ENCODE data around the gene UMPS.
"Not testable (repeated sequence)": the region's sequence is repeated elsewhere in the genome, so short reads cannot be mapped to it uniquely, and the experiment has no call there.

The UMPS gene

GRCh38 chr3:124745756-124746155, 15.5 kb downstream of the UMPS start:
- TF ChIP-seq POLR2A (IDR thresholded peaks at IDR 0.05; ENCODE audit: low read depth, low read length), result no peak
- no peak for DNase-seq (ENCODE audit: insufficient read length, low spot score)
- FAIRE-seq, result no peak

- FAIRE-seq (no peak), DNase-seq (ENCODE audit: insufficient read length, low spot score) (no peak)
- TF ChIP-seq POLR2A (IDR thresholded peaks at IDR 0.05; ENCODE audit: low read depth, low read length), result no peak
Observed at GRCh38 chr3:124747111-124747981, 17.1 kb downstream of the UMPS start.

- TF ChIP-seq POLR2A (IDR thresholded peaks at IDR 0.05; ENCODE audit: low read depth, low read length), result no peak
- no peak for FAIRE-seq
- no peak for DNase-seq (ENCODE audit: insufficient read length, low spot score)
Observed at GRCh38 chr3:124748560-124749198, 18.4 kb downstream of the UMPS start.

GRCh38 chr3:124749877-124750276, 19.6 kb downstream of the UMPS start:
- not testable (repeated sequence) for FAIRE-seq; DNase-seq (ENCODE audit: insufficient read length, low spot score)

- DNase-seq (ENCODE audit: insufficient read length, low spot score) (no peak), FAIRE-seq (no peak)
- no peak for TF ChIP-seq POLR2A (IDR thresholded peaks at IDR 0.05; ENCODE audit: low read depth, low read length)
Observed at GRCh38 chr3:124751501-124751900, 21.2 kb downstream of the UMPS start.

GRCh38 chr3:124752051-124752450, 21.8 kb downstream of the UMPS start:
- FAIRE-seq, result no peak
- TF ChIP-seq POLR2A (IDR thresholded peaks at IDR 0.05; ENCODE audit: low read depth, low read length), result no peak
- DNase-seq (ENCODE audit: insufficient read length, low spot score), result no peak

- not testable (repeated sequence) for DNase-seq (ENCODE audit: insufficient read length, low spot score); FAIRE-seq
Observed at GRCh38 chr3:124757926-124758325, 27.7 kb downstream of the UMPS start.

- no peak for TF ChIP-seq POLR2A (IDR thresholded peaks at IDR 0.05; ENCODE audit: low read depth, low read length)
- no peak for FAIRE-seq
- DNase-seq (ENCODE audit: insufficient read length, low spot score), result no peak
Observed at GRCh38 chr3:124758851-124759635, 28.8 kb downstream of the UMPS start.

- FAIRE-seq, result no peak
- TF ChIP-seq POLR2A (IDR thresholded peaks at IDR 0.05; ENCODE audit: low read depth, low read length), result no peak
- no peak for DNase-seq (ENCODE audit: insufficient read length, low spot score)
Observed at GRCh38 chr3:124759666-124760401, 29.6 kb downstream of the UMPS start.

GRCh38 chr3:124760601-124761000, 30.3 kb downstream of the UMPS start:
- DNase-seq (ENCODE audit: insufficient read length, low spot score) (peak; percentile 41), FAIRE-seq (no peak)
- no peak for TF ChIP-seq POLR2A (IDR thresholded peaks at IDR 0.05; ENCODE audit: low read depth, low read length)

GRCh38 chr3:124761250-124761796, 31.1 kb downstream of the UMPS start:
- DNase-seq (ENCODE audit: insufficient read length, low spot score) (peak; percentile 67), FAIRE-seq (peak; percentile 67)
- no peak for TF ChIP-seq POLR2A (IDR thresholded peaks at IDR 0.05; ENCODE audit: low read depth, low read length)

- DNase-seq (ENCODE audit: insufficient read length, low spot score), result no peak
- no peak for TF ChIP-seq POLR2A (IDR thresholded peaks at IDR 0.05; ENCODE audit: low read depth, low read length)
- FAIRE-seq, result no peak
Observed at GRCh38 chr3:124761935-124762660, 31.8 kb downstream of the UMPS start.

GRCh38 chr3:124762661-124763011, 32.4 kb downstream of the UMPS start:
- DNase-seq (ENCODE audit: insufficient read length, low spot score) (no peak), FAIRE-seq (no peak)
- no peak for TF ChIP-seq POLR2A (IDR thresholded peaks at IDR 0.05; ENCODE audit: low read depth, low read length)

Measured in H54 (cell line).